GM13976 (cell line): ENCODE data around the gene CLEC16A.

Experiments
- DNase-seq: peaks from one replicate; pipeline ENCODE4 v3.0.0; 2012; ENCODE audit warnings: low spot score
- in situ Hi-C: fragments of 300-500 bp; cut with MboI; formaldehyde crosslinking; loops from one replicate; pipeline ENCODE4 v1.12.0; 2022; ENCODE audit warnings: low sequenced_read_pairs, mixed read lengths, inconsistent platforms; ENCODE audit not compliant: unreplicated experiment
- TF ChIP-seq, protein P1 (sequence below): IDR thresholded peaks from 2 replicates; pipeline ENCODE4 v1.5.1; 2012; ENCODE audit warnings: borderline replicate concordance, mild to moderate bottlenecking; ENCODE audit not compliant: insufficient read depth; ENCODE audit errors: extremely low read depth, missing control alignments, control extremely low read depth

Gene CLEC16A

DNA sequence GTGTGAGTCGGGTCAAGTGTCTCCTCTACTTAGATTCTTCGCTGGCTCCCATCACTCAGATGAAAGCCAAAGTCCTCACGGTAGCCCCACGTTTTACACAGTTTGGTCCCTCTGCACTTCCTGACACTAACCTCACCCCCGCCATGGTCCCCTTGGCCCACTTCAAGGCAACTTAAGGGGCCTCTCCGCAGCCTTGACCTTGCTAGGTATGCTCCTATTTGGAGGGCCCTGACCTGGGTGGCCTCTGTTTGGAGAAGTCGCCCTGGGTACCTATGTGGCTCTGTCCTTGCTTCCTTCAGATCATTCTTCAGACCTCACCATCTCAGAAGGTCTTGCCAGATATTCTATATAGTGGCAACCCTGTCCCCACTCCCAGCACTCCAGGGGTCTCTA lies 201.5 kb downstream of the CLEC16A start:
- in situ Hi-C loops = no loop called here
- no peak for DNase-seq
- TF ChIP-seq, protein P1, sequence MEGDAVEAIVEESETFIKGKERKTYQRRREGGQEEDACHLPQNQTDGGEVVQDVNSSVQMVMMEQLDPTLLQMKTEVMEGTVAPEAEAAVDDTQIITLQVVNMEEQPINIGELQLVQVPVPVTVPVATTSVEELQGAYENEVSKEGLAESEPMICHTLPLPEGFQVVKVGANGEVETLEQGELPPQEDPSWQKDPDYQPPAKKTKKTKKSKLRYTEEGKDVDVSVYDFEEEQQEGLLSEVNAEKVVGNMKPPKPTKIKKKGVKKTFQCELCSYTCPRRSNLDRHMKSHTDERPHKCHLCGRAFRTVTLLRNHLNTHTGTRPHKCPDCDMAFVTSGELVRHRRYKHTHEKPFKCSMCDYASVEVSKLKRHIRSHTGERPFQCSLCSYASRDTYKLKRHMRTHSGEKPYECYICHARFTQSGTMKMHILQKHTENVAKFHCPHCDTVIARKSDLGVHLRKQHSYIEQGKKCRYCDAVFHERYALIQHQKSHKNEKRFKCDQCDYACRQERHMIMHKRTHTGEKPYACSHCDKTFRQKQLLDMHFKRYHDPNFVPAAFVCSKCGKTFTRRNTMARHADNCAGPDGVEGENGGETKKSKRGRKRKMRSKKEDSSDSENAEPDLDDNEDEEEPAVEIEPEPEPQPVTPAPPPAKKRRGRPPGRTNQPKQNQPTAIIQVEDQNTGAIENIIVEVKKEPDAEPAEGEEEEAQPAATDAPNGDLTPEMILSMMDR = no peak

DNA sequence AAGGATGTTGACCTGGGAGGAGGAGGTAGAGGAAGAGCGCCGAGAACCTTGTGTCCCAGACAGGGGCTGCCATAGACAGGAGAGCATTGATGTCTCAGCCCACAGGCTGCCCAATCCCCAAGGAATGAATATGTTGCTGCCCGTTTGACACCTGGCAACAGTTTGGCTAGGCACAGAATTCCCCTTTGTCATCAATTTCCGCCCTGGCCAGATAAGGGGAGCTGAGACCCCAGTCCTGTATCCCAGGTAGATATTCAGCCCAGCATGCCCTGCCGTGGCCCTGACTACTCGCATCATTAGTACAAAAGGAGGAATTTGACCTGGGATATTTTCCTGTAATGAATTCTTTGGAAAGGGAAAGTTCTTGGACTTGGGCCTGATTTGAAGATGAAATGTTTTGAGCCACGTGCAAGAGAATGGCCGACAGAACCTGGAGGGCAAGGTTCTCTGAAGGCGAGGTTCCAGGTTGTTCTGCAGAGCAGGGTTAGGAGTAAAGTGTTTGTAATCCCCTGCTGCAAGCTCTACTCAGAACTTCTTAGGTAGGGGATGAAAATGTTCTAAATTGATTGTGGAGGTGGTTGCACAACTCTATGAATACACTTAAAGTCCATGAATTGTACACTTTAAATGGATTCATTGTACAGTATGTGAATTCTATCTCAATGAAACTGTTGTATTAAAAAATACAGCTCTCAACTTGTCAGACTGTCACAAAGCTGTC lies 202.8 kb downstream of the CLEC16A start:
- in situ Hi-C loops = no loop called here
- no peak for DNase-seq
- TF ChIP-seq, protein P1 = no peak

DNA sequence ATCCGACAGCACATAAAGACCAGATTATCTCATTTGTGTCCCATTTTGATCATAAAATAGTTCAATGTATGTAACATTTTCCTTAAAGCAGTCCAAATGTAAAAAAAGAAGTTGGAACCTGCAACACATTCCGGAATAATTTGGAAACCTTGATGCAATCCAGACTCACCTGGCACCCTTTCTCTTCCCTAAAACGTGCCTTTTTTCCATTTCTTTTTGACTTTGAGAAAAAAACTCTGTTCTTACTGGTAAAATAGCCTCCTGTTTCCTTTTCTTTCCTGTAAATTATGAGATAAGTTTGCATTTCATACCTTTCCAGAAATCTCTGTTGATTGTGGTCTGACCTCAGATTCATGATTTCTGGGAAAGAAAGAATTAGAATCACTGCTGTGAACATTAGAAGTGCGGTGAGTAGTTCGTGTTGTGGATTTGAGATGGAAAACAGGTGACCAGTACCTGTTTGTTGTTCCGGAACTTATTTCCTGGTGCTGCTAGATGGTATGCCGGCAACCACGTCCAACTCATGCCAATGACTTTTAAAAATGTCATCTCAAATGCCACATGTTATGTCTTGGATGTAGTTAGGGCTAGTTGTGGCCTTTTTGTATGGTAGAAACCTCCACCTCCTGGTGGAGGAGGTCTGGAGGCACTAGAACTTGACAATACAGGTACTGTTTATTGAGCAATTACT lies 203.5 kb downstream of the CLEC16A start:
- in situ Hi-C loops = no loop called here
- TF ChIP-seq, protein P1 = no peak
- DNase-seq = no peak

DNA sequence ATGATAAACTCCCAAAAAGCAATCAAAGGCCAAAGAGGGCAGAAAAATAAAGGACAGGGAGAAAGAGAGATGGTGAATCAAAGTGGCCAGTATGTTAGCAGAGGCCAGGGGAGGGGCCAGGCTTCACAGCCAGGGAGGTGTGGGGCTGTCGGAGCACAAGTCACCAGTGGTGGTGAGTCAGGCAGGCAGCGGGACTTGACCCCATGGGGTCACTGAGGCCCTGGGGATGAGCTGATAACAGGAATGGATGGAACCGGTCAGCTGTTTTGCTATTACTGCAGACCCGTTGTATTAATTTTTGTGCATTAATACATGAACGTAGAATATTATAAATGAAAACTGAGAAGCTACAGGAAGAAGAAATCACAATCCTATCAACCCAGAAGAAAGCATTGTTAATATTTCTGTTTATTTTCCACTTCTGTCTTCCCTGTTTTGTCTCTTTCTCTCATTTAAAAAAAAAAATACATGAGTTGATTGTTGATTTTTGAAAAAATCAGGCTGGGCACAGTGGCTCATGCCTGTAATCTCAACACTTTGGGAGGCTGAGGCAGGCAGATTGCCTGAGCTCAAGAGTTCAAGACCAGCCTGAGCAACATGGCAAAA lies 204.8 kb downstream of the CLEC16A start:
- no peak for DNase-seq
- TF ChIP-seq, protein P1 = no peak
- in situ Hi-C loops = no loop called here

DNA sequence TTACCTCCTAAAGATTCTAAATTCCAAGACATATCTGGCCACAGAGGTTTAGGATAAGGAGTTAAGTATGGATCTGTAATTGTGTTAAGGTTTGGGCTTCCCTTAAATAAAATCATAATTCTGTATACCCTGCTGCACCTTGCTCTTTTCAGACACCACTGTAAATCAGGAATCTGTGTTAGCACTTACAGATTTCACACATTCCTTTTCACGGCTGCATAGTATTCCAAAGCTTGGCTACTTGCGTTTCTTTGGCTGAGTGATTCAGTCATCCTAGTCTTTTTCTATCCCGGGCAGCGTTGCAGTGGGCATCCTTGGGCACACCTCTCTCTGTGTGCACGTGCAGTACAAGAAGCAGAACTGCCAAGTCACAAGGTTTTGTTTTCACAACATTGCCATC lies 205.8 kb downstream of the CLEC16A start:
- TF ChIP-seq, protein P1 = no peak
- in situ Hi-C loops = no loop called here
- DNase-seq = no peak

DNA sequence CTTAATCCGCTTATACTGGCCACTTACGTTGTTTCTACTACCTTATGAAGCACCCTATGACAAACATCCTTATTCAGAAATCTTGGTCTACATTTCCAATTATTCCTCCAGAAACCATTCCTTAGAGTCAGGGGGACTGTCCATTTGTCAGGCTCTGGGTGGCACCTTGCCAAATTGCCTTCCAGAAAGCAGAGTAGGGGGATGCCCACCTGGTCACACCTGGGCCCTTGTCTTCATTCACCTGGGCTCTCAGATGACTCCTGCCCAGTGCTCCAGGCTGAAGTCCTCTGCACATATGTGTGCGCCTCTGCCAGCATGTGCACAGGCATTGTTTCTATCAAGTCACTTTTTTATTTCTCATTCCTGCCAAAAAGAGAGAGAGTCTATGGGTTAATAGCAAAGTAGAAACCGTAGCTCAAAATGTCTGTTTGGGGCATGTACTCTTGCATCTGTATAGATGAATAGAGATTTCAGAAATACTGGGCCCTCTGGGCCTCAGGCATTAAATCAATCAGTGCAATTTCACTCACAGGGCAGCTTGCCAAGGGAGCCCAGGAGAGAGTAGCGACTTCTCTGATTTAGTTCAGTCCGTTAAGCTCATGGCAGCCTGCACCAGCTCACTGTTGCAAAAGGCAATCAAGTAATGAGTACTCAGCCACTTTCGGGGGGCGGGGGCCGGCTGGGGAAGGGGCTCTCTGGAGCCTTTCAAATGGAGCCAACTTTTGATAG lies 207.0 kb downstream of the CLEC16A start:
- in situ Hi-C loops = no loop called here
- TF ChIP-seq, protein P1 = no peak
- no peak for DNase-seq
